Superior temporal gyrus (tissue), 1 donor: ENCODE results near the gene AOC3.
"Not testable (repeated sequence)": the region's sequence is repeated elsewhere in the genome, so short reads cannot be mapped to it uniquely, and the experiment has no call there.

Experiments used
- DNase-seq: peaks from one replicate; pipeline ENCODE4 v3.0.0-alpha.2; 2016; ENCODE audit errors: extremely low spot score

Gene AOC3

GRCh38 chr17:42867694-42868261 lies 16.8 kb downstream of the AOC3 start:
- not testable (repeated sequence) for DNase-seq

- no peak for DNase-seq
Measured at GRCh38 chr17:42868338-42868737, 17.3 kb downstream of the AOC3 start.

DNA sequence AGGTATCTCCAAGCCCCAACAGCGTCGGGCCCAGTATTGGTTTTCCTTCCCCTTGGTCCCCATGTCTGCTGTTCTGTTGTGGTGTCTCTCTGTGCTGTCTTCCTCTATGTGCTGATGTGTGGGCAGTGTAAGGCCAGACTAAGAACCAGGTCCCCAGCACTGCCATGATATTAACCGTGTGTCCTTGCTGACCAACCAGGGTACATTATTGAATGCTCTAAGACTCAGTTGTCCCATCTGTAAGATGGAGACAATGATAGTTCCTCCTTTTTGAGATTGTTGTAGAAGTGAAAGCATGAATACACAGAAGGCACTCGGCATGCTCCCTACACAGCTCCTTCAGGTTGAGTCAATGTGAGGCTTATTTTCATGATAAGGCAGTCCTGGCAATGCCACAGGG lies 20.6 kb downstream of the AOC3 start:
- DNase-seq, result no peak

DNA sequence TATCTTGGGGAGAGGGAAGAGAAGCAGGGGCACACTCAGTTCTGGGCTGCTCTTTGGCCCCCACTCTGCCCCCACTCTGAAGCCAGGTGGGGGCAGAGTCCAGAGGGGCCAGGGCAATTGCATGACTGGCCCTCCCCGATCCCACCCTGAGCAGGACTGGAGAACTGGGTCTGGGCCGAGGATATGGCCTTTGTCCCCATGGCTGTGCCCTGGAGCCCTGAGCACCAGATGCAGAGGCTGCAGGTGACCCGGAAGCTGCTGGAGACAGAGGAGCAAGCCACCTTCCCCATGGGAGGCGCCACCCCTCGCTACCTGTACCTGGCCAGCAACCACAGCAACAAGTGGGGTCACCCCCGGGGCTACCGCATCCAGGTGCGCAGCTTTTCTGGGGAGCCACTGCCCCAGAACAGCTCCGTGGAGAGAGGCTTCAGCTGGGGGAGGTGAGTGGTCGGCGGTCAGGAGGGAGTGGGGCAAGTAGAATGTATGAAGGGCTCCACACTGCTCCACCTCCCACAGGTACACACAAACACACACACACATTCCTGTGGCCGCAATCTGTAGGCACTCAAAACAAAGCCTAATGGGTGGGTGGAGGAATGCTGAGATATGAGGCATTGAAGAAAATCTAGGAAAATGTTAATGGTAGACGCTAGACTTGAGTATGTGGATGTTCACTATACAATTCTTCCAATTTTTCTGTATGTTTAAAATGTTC lies 21.4 kb downstream of the AOC3 start:
- DNase-seq, result no peak

DNA sequence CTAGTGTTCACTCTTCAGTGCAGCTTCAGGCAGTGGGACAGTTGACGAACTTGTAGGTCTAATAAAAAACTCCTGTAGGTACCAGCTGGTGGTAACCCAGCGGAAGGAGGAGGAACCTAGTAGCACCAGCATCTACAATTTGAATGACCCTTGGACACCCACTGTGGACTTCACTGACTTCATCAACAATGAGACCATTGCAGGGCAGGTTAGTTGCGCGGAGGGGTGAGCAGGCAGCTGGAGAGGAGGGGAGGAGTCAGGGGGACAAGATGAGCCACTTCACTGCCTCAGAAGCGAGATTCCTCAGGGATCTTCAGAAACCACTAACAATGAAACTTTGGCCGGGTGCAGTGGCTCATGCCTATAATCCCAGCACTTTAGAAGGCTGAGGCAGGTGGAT lies 22.3 kb downstream of the AOC3 start:
- DNase-seq, result no peak

DNA sequence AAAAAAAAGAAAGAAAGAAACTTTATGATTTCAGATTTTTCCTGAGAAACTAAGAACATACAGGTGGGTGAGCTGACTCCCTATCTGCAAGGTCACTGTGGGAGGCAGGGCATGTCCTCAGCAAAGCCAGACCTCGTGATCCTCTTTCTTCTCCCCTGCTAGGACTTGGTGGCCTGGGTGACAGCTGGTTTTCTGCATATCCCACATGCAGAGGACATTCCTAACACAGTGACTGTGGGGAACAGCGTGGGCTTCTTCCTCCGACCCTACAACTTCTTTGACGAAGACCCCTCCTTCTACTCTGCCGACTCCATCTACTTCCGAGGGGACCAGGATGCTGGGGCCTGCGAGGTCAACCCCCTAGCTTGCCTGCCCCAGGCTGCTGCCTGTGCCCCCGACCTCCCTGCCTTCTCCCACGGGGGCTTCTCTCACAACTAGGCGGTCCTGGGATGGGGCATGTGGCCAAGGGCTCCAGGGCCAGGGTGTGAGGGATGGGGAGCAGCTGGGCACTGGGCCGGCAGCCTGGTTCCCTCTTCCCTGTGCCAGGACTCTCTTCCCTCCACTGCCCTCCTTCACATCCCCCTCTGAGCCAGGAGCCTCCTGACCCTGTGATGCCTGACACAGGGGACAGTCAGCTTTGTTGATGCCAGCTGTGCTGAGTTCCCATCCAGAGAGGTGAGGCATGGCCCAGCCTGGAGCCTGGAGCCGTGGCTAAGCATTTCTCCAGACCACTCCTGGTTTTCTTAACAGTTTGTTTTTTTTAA lies 23.1 kb downstream of the AOC3 start:
- DNase-seq, result not testable (repeated sequence)

GRCh38 chr17:42877037-42877436 lies 26.0 kb downstream of the AOC3 start:
- DNase-seq, result no peak

DNA sequence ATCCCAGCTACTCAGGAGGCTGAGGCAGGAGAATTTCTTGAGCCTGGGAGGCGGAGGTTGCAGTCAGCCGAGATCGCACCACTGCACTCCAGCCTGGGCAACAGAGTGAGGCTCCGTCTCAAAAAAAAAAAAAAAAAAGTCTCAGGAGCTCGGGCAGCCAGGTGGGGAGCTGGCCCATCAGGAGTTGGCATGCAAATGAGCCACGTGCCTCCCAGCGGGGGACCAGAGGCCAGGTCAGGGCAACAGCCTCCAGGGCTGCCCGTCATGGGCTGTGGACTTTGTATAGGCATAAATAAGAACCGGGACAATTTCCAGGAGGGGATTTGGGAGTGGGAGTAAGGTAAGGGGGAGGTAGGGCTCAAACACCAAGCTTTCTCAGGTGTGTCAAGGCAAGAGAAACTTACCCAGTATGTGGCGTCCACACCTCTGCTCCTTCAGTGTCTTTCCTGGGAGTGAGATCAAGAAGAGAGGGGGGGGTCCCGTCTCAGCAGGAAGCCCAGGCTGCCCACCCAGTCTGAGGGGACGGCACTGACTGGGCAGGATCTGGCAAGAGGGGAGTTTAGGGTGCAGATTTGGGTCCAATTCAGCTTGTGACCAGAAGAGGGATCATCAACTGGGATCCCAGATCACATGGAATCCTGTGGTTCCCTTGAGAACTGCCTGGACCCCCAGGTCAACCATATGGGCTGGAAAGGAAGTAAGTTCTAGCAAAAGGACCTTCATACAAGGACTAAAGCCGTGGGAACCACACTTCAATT lies 27.3 kb downstream of the AOC3 start:
- no peak for DNase-seq

DNA sequence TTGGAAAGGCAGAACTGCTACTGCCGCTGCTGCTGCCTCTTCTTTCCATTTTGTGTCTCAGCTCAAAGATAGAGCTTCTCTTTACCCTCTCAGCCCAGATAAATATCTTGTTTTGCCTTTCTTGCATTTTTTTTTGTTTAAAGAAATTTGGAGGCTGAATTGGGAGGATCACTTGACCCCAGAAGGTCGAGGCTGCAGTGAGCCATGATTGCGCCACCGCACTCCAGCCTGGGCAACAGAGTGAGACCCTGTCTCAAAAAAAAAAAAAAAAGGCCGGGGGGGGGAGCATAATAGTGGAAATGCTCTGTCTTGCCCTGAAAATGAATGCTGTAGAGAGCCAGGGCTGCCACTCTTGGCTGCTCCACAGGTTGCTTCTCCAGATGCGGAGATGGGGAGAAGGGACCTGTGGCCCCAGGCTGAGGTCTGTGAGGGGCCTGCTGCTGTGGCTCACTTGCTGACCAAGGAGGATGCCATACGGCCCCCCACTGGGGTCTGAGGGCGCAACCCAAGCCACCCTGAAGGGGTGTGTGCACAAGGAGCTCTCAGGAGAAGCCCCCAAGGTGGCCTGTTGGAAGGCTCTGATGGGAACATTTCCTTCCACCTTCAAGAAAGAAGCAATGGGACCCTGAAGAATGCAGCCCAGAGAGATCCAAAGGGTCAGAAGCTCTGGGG lies 28.1 kb downstream of the AOC3 start:
- DNase-seq, result no peak

DNA sequence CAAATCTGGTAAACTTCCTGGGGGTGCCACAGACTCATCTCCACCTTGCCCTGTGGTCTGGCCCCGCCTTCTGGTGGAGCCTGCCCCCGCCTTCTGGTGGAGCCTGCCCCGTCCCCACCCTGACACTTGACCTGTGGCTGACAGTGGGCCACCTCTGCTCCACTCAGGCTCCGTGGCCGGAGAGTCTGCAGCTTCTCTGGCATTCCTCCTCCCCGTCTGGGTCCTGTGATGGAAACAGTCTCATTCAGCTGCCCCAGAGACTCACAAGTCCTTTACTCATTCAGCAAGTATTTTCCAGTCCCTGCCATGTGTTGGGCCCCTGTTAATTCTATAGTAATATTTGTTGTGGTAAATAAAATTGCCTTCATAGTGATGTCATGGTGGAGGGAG lies 28.6 kb downstream of the AOC3 start:
- DNase-seq, result no peak

DNA sequence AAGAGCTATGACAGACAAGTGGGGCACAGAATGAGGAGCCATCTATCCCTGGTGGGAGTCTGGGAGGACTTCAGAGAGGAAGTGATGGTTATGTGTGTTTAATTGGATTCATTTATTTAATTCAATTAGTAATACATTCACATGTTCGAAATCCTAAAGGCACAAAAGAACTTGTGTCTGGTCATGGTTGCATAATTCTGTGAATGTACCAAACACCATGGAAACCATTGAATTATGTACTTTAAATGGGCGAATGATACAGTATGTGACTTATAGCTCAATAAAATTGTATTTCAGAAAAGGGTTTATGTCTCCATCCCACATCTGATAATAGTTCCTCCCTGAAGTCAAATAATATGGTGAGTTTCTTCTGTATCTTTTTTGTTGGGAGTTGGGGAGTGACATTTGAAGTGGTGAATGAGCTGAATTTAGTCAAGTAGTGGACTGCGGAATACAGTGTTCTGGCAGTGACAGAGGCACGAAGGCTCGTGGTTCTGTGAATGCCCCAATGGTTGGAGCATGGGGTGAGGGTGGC lies 29.8 kb downstream of the AOC3 start:
- no peak for DNase-seq

DNA sequence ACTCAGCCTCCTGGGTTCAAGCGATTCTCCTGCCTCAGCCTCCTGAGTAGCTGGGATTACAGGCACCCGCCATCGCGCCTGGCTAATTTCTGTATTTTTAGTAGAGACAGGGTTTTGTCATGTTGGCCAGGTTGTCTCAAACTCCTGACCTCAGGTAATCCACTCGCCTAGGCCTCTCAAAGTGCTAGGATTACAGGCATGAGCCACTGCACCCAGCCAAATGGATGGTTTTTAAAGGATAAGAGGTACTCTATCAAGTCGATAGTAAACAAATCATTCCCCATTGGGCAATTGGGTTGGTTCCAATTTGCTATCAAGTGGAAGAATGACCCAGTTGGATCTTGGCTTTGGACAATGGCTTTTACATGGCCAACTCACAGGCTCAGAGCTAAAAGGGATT lies 30.7 kb downstream of the AOC3 start:
- not testable (repeated sequence) for DNase-seq

DNA sequence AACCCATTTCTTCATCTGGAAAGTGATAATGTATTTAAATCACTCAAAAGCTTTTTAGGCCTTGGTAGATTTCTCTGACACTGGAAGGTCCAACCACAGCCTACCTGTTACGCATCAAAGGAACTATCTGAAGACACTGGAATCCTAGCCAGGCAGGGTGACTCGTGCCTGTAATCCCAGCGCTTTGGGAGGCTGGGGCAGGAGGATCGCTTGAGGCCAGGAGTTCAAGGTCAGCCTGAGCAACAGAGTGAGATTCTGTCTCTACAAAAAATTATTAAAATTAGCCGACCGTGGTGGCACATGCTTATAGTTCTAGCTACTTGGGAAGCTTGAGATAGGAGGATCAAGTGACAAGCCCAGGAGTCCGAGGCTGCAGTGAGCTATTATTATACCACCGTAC lies 31.2 kb downstream of the AOC3 start:
- DNase-seq, result no peak

GRCh38 chr17:42883802-42884558 lies 33.0 kb downstream of the AOC3 start:
- DNase-seq, result no peak

DNA sequence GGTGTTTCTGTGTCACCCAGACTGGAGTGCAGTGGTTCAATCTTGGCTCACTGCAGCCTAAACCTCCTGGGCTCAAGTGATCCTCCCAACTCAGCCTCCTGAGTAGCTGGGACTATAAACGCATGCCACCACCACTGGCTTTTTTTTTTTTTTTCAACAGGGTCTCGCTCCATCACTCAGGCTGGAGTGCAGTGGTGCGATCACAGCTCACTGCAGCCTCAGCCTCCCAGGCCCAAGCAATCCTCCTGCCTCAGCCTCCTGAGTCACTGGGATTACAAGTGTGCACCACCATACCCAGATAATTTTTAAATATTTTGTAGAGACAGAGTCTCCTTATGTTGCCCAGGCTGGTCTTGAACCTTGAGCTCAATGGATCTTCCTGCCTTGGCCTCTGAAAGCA lies 34.8 kb downstream of the AOC3 start:
- not testable (repeated sequence) for DNase-seq

DNA sequence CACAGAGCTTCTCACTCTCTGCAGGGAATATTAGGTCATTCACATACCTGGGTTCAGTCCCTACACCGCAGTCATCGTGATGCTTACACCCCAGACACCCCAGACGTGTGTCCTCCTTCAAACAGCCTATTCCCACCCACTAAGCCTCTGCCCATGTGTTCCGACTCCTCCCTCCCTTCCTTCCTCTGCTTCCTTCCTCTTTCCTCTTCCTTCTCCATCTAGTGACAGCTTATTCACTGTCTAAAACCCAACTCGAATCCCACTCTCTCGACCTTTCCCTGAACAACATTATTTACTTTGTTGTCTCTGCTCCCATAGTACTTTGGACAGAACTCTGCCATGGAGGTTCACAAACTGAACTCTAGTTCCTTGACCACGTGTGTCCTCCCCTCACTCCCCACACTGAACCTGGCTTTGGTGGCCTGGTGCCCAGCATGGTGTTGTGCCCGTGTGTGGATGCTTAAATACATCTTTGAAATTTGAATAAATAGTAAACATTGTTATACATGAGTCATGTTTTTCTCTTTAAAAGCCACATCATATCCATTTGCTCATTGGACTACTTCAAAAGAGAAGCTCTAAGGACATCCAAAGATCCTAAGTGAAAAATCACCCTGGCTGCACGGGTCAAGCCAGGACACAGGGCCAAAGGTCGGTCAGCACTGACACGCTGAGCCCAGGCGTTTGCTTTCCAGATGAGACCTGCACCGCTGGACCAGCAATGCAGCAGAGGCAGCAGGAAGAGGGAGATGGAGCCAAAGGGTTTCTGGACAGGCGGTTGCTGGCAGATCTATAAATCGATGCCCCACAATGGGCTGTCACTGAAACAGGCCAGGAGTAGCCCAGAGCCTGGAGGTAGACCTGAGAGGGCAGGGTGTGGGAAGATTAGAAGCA lies 35.5 kb downstream of the AOC3 start:
- no peak for DNase-seq

DNA sequence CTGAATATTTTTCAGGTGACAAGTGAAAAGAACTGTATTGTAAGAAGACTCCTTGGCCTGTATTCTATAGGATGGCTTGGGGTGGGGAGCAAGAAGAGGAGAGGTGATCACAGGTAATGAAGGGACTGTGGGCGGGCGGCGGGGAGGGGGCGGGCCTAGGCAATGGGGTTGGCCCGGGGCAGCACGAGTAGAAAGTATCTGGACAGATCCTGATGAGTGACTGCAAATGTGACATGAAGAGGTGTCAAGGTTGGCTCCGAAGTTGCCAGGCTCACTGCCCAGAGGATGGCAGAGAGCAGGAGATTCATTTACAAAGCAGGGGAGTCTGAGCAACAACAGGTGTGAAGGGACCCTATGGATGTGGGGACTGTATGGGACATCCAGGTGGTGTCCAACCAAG lies 38.8 kb downstream of the AOC3 start:
- DNase-seq, result no peak

DNA sequence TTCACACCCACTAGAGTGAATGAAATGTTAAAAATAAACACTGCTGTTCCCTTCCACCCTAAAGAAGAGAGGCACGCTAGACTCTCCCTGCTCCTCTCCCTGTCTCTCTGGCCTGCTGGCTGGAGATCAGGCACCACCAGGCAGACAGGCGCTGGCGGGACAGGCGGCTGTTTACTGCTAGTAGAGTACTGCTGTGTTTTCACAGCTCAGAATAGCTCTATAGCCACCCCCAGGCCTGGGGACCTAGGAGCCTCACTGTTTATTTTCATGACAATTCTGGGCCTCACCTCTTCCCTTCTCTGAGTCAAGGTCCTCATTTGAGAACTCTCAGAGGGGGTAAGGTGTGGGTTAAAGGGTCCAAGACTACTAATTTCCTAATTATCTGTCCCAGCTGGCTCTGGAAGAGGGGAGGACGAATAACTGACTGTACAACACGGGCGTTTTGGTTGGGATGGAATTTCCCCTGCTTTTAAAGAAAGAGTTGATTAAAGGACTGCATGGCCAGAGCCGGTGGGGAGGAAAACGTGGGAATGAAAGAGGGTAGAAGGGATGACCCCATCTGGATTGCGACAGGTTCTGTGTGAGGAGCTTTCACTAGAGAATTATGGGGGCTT lies 40.6 kb downstream of the AOC3 start:
- DNase-seq, result no peak

- no peak for DNase-seq
Measured at GRCh38 chr17:42893359-42893758, 42.4 kb downstream of the AOC3 start.
